ENCODE results near the gene RNU4-1. TPM values are rescaled to one million over a fixed set of nuclear protein-coding genes. Genes with fewer than 3 reads are reported as not detected.
A peak's percentile ranks its signal among the peaks of the same experiment; 100 is the strongest.

The RNU4-1 gene
- total and polyA plus RNA-seq, 2 of the 4 experiments (the other 2 are of a cell fraction), result under 0.01 TPM; not detected in 1

GRCh38 chr12:120284381-120284780, 8.7 kb downstream of the RNU4-1 start:
- in situ Hi-C loops (cut with MboI; ENCODE audit: low sequenced_read_pairs), result no loop called here
- H3K27me3 ChIP-seq (ENCODE audit: control insufficient read depth, insufficient read depth, low read length), result no peaks in the 10 kb centered on the region; the same call in 1 of the 2 replicates
- no TSS peak for BruUV-seq (replicated peaks)
- H3K4me2 ChIP-seq (ENCODE audit: low read depth, low read length), result no peak overlapping the region
- H2AK9ac ChIP-seq (replicated peaks; ENCODE audit: low read depth, low read length, poor library complexity), result peak overlapping the region; percentile 15
- no peak overlapping the region for H3K4ac ChIP-seq (ENCODE audit: low read depth, low read length)
- no CpG with 5 or more reads among the region's 3 CpGs for WGBS, 2 experiments (ENCODE audit: extremely low coverage in 2 of 2, insufficient read length in 1 of 2)
- no peaks in the 10 kb centered on the region for H4K20me1 ChIP-seq (ENCODE audit: insufficient read depth, low read length)
- no peak overlapping the region for H3K56ac ChIP-seq (ENCODE audit: extremely low read depth, insufficient read depth, low read length)
- H4K5ac ChIP-seq (ENCODE audit: low read depth, low read length), result no peak overlapping the region
- peaks cover 3% of the 10 kb centered on the region; the same call in 1 of the 2 replicates for H3K9me1 ChIP-seq (ENCODE audit: insufficient read depth, low read length)
- DNase-seq, result no peak
- H2AK5ac ChIP-seq (ENCODE audit: low read depth, low read length), result no peak overlapping the region
- peak overlapping the region; percentile 38; the same call in 1 of the 2 replicates for H3K23ac ChIP-seq (ENCODE audit: low read depth, low read length)
- no peak overlapping the region for H3K4me3 ChIP-seq (ENCODE audit: insufficient read depth, low read depth, low read length)
- H3K9ac ChIP-seq (ENCODE audit: low read depth, low read length), result no peak overlapping the region
- no peak overlapping the region for H4K91ac ChIP-seq (ENCODE audit: insufficient read depth, low read depth, low read length)
- H3K9me3 ChIP-seq (ENCODE audit: control insufficient read depth, insufficient read depth, low read length), result no peaks in the 10 kb centered on the region
- no peak for ATAC-seq (ENCODE audit: low read depth)
- dilution Hi-C loops (cut with HindIII; ENCODE audit: low sequenced_read_pairs, unreplicated experiment), result no loop called here
- no peak overlapping the region for H3K14ac ChIP-seq (replicated peaks; ENCODE audit: low read depth, low read length)
- H2BK120ac ChIP-seq (ENCODE audit: low read depth, low read length), result no peak overlapping the region
- intact Hi-C loops (cut with micrococcal nuclease), result no loop called here
- TF ChIP-seq USF2 (IDR thresholded peaks at IDR 0.05; ENCODE audit: low read depth, low read length) (no peak), MAZ (IDR thresholded peaks at IDR 0.05; ENCODE audit: borderline replicate concordance, low read depth, low read length) (no peak)
- no peaks in the 10 kb centered on the region for H3K79me1 ChIP-seq (ENCODE audit: low read depth in 1 of 2, low read length in 2 of 2)
- H4K8ac ChIP-seq (ENCODE audit: low read depth in 2 of 2, low read length in 2 of 2), result no peak overlapping the region
- POLR2A ChIA-PET (ENCODE audit: unreplicated experiment), result no interaction called here
- no peak overlapping the region for H2BK5ac ChIP-seq (ENCODE audit: low read depth, low read length, poor library complexity, severe bottlenecking)
- no peak overlapping the region for H2AFZ ChIP-seq (replicated peaks; ENCODE audit: low read length, poor library complexity)
- CTCF ChIA-PET, result no interaction called here
- H3K27ac ChIP-seq (ENCODE audit: insufficient read depth, low read length), result no peak overlapping the region
- no peak overlapping the region for H2BK20ac ChIP-seq (ENCODE audit: low read depth, low read length)
- peaks cover 4% of the 10 kb centered on the region; the same call in 1 of the 2 replicates for H3K4me1 ChIP-seq (ENCODE audit: control insufficient read depth, insufficient read depth, low read length)
- no peak overlapping the region for H2BK15ac ChIP-seq (ENCODE audit: low read depth, low read length)
- H3K18ac ChIP-seq (ENCODE audit: low read depth, low read length), result no peak overlapping the region
- H3K36me3 ChIP-seq (ENCODE audit: control insufficient read depth, insufficient read depth, low read length), result no peaks in the 10 kb centered on the region

Data from IMR-90 (cell line).